ENCODE results near the gene TMCO4.

The TMCO4 gene

GRCh38 chr1:19774180-19774785 lies 25.4 kb downstream of the TMCO4 start:
- DNase-seq = no peak

- DNase-seq = no peak
Observed at GRCh38 chr1:19773485-19773884, 26.2 kb downstream of the TMCO4 start.

GRCh38 chr1:19772053-19772452 lies 27.7 kb downstream of the TMCO4 start:
- DNase-seq = no peak

GRCh38 chr1:19771350-19771749 lies 28.4 kb downstream of the TMCO4 start:
- DNase-seq = no peak

- DNase-seq = no peak
Observed at GRCh38 chr1:19770436-19771190, 29.1 kb downstream of the TMCO4 start.

- no peak for DNase-seq
Observed at GRCh38 chr1:19769211-19769932, 30.3 kb downstream of the TMCO4 start.

- DNase-seq = no peak
Observed at GRCh38 chr1:19768353-19769210, 31.1 kb downstream of the TMCO4 start.

- no peak for DNase-seq
Observed at GRCh38 chr1:19765623-19766022, 34.1 kb downstream of the TMCO4 start.

GRCh38 chr1:19764848-19765247 lies 34.9 kb downstream of the TMCO4 start:
- DNase-seq = no peak

GRCh38 chr1:19762175-19762779 lies 37.4 kb downstream of the TMCO4 start:
- no peak for DNase-seq

GRCh38 chr1:19759740-19760089 lies 40.0 kb downstream of the TMCO4 start:
- no peak for DNase-seq

GRCh38 chr1:19758227-19758830 lies 41.4 kb downstream of the TMCO4 start:
- DNase-seq = no peak

- DNase-seq = no peak
Observed at GRCh38 chr1:19757641-19758040, 42.1 kb downstream of the TMCO4 start.

- no peak for DNase-seq
Observed at GRCh38 chr1:19756480-19756879, 43.2 kb downstream of the TMCO4 start.

- no peak for DNase-seq
Observed at GRCh38 chr1:19754482-19754881, 45.2 kb downstream of the TMCO4 start.

GRCh38 chr1:19752083-19752696 lies 47.5 kb downstream of the TMCO4 start:
- DNase-seq = no peak

- no peak for DNase-seq
Observed at GRCh38 chr1:19750882-19751276, 48.8 kb downstream of the TMCO4 start.

GRCh38 chr1:19750101-19750881 lies 49.4 kb downstream of the TMCO4 start:
- no peak for DNase-seq

GRCh38 chr1:19749685-19750084 lies 50.0 kb downstream of the TMCO4 start:
- no peak for DNase-seq

- DNase-seq = no peak
Observed at GRCh38 chr1:19747761-19748160, 52.0 kb downstream of the TMCO4 start.

GRCh38 chr1:19744886-19745285 lies 54.8 kb downstream of the TMCO4 start:
- DNase-seq = no peak
